GM21526 (cell line): ENCODE measurements around the gene EMC10.
"Not testable (repeated sequence)": the region's sequence is repeated elsewhere in the genome, so short reads cannot be mapped to it uniquely, and the experiment has no call there.

Source experiments
- ATAC-seq: cut with Tn5 transposase; IDR thresholded peaks from one replicate; pipeline ENCODE4 v1.9.1; 2021; ENCODE audit warnings: moderate library complexity; ENCODE audit not compliant: unreplicated experiment, low FRiP score

The EMC10 gene

GRCh38 chr19:50512112-50512998 lies 36.0 kb downstream of the EMC10 start:
- no peak for ATAC-seq

- ATAC-seq: no peak
Measured at GRCh38 chr19:50512999-50513745, 36.9 kb downstream of the EMC10 start.

GRCh38 chr19:50513746-50514345 lies 37.5 kb downstream of the EMC10 start, which contains the start of gene ASPDH:
Gene ASPDH, minus strand, starts transcription at chr19:50513913. Its CDS starts 90 bp downstream, at chr19:50513823.
- ATAC-seq: no peak

GRCh38 chr19:50514346-50515167 lies 38.2 kb downstream of the EMC10 start:
- ATAC-seq: no peak

- no peak for ATAC-seq
Measured at GRCh38 chr19:50515168-50515561, 38.9 kb downstream of the EMC10 start.

GRCh38 chr19:50516456-50516855 lies 40.1 kb downstream of the EMC10 start:
- ATAC-seq: no peak

- no peak for ATAC-seq
Measured at GRCh38 chr19:50516964-50517703, 40.8 kb downstream of the EMC10 start.

- ATAC-seq: no peak
Measured at GRCh38 chr19:50517704-50518075, 41.4 kb downstream of the EMC10 start.

GRCh38 chr19:50518091-50519005 lies 42.0 kb downstream of the EMC10 start:
- ATAC-seq: no peak

- ATAC-seq: no peak
Measured at GRCh38 chr19:50519006-50519575, 42.8 kb downstream of the EMC10 start.

GRCh38 chr19:50520822-50521465 lies 44.6 kb downstream of the EMC10 start:
- no peak for ATAC-seq

GRCh38 chr19:50522881-50523280 lies 46.6 kb downstream of the EMC10 start:
- no peak for ATAC-seq

- ATAC-seq: not testable (repeated sequence)
Measured at GRCh38 chr19:50528052-50528451, 51.7 kb downstream of the EMC10 start.

GRCh38 chr19:50531171-50531612 lies 54.9 kb downstream of the EMC10 start:
- ATAC-seq: no peak

- ATAC-seq: no peak
Measured at GRCh38 chr19:50532952-50533351, 56.6 kb downstream of the EMC10 start.

GRCh38 chr19:50534478-50534877 lies 58.2 kb downstream of the EMC10 start:
- ATAC-seq: no peak

- no peak for ATAC-seq
Measured at GRCh38 chr19:50535672-50536187, 59.4 kb downstream of the EMC10 start.
